Measurements from ENCODE around the gene UPF1. TPM values are rescaled to one million over a fixed set of nuclear protein-coding genes. Genes with fewer than 3 reads are reported as not detected.

The UPF1 gene
- total and polyA plus RNA-seq, 12 donors = 27.6 to 141 (median 72.3) TPM

- TF ChIP-seq POLR2A (IDR thresholded peaks at IDR 0.05) (no peak), CTCF (IDR thresholded peaks at IDR 0.05) (no peak)
- intact Hi-C loops (cut with DNase I) = no loop called here
- Histone ChIP-seq H3K4me1 (replicated peaks in 1 of 2) (peaks cover 0 to 5% of the 10 kb centered on the region in 2 donors), H3K27ac (no peak overlapping the region), H3K27me3 (no peaks in the 10 kb centered on the region), H3K36me3 (replicated peaks in 1 of 2) (peaks cover 0 to 27% of the 10 kb centered on the region in 2 donors), H3K4me3 (no peak overlapping the region), H3K9me3 (replicated peaks in 1 of 3) (no peaks in the 10 kb centered on the region)
- DNase-seq = no peak
- WGBS, 4 donors = 38 to 55% (median 48%) methylated on average over 20 to 25 of the region's 25 CpGs
Measured at GRCh38 chr19:18870531-18871172, 38.9 kb downstream of the UPF1 start.

DNA sequence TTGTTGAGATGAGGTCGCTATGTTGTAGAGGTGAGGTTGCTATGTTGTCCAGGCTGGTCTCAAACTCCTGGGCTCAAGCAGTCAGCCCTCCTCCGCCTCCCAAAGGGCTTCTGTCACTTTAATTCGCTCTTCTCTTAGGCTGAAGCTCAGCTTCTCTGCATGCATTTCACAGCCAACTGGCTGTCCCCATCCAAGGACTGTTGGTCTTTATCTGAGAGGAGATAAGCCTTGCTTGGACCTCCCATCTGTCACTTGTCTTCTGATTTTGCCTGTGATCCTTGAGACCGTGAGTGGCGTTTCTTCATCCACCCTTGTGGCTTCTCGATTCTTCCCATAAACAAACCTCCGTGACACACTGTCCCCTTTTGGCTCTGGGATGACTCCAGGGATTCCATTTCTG, 39.8 kb downstream of the UPF1 start:
- Histone ChIP-seq H3K27ac (no peak overlapping the region), H3K9me3 (replicated peaks in 1 of 3) (no peaks in the 10 kb centered on the region), H3K27me3 (no peaks in the 10 kb centered on the region), H3K36me3 (replicated peaks in 1 of 2) (peaks cover 0 to 18% of the 10 kb centered on the region in 2 donors), H3K4me3 (no peak overlapping the region), H3K4me1 (replicated peaks in 1 of 2) (peaks cover 0 to 5% of the 10 kb centered on the region in 2 donors)
- TF ChIP-seq POLR2A (IDR thresholded peaks at IDR 0.05) = no peak
- TF ChIP-seq CTCF (IDR thresholded peaks at IDR 0.05) = no peak
- DNase-seq = peak in 1 of 7 donors; percentile 52
- intact Hi-C loops (cut with DNase I) = no loop called here
- 44 to 65% (median 56%) methylated on average over 7 of the region's 7 CpGs for WGBS, 4 donors

DNA sequence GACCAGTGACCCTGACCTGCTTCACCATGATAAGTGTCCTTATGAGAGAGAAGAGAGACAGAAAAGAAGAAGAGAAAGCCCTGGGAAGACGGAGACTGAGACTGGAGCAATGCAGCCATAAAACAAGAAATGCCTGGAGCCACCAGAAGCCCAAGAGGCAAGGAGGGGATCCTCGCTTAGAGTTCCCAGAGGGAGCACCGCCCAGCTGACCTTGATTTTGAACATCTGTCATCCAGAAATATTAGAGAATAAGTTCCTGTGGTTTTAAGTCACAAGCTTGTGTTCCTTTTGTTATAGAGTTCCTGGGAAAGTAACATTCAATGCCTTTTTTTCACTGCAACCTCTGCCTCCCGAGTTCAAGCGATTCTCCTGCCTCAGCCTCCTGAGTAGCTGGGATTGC, 44.0 kb downstream of the UPF1 start:
- H3K36me3 ChIP-seq (replicated peaks in 1 of 2) = no peaks in the 10 kb centered on the region
- no peaks in the 10 kb centered on the region for H3K9me3 ChIP-seq (replicated peaks in 1 of 3)
- WGBS, 4 donors = 70 to 77% (median 75%) methylated on average over 5 of the region's 5 CpGs
- H3K4me3 ChIP-seq = no peak overlapping the region
- no peak for DNase-seq
- H3K27ac ChIP-seq = no peak overlapping the region
- intact Hi-C loops (cut with DNase I) = no loop called here
- TF ChIP-seq POLR2A (IDR thresholded peaks at IDR 0.05) = no peak
- TF ChIP-seq CTCF (IDR thresholded peaks at IDR 0.05) = no peak
- H3K27me3 ChIP-seq = no peaks in the 10 kb centered on the region
- H3K4me1 ChIP-seq (replicated peaks in 1 of 2) = no peaks in the 10 kb centered on the region

GRCh38 chr19:18876865-18877264, 45.1 kb downstream of the UPF1 start:
- Histone ChIP-seq H3K36me3 (replicated peaks in 1 of 2) (no peaks in the 10 kb centered on the region), H3K4me1 (replicated peaks in 1 of 2) (no peaks in the 10 kb centered on the region), H3K9me3 (replicated peaks in 1 of 3) (no peaks in the 10 kb centered on the region), H3K27ac (no peak overlapping the region), H3K27me3 (no peaks in the 10 kb centered on the region), H3K4me3 (no peak overlapping the region)
- no peak for TF ChIP-seq CTCF (IDR thresholded peaks at IDR 0.05)
- TF ChIP-seq POLR2A (IDR thresholded peaks at IDR 0.05) = no peak
- 95 to 100% (median 97%) methylated on average over 6 to 7 of the region's 7 CpGs for WGBS, 4 donors
- intact Hi-C loops (cut with DNase I) = no loop called here
- DNase-seq = no peak

All from adrenal gland (tissue), 12 donors.